ENCODE measurements around the gene TAAR9.

DNA sequence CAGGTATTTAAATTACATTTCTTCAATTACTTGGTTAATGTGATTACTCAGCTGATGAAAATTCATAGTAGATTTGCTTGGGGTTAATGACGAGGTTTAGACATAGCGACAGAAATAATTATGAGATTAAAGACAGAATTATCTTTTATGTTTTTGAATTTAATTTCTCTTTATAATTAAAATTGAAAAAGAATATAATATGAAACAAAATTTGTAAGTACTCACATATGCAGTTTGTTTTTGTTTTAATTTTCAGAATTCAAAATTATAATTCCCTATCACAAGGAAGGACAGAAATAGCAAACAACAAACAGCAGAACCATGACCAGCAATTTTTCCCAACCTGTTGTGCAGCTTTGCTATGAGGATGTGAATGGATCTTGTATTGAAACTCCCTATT is 14.3 kb downstream of the TAAR9 start, which contains the start of gene TAAR8:
- TF ChIP-seq, protein P1, sequence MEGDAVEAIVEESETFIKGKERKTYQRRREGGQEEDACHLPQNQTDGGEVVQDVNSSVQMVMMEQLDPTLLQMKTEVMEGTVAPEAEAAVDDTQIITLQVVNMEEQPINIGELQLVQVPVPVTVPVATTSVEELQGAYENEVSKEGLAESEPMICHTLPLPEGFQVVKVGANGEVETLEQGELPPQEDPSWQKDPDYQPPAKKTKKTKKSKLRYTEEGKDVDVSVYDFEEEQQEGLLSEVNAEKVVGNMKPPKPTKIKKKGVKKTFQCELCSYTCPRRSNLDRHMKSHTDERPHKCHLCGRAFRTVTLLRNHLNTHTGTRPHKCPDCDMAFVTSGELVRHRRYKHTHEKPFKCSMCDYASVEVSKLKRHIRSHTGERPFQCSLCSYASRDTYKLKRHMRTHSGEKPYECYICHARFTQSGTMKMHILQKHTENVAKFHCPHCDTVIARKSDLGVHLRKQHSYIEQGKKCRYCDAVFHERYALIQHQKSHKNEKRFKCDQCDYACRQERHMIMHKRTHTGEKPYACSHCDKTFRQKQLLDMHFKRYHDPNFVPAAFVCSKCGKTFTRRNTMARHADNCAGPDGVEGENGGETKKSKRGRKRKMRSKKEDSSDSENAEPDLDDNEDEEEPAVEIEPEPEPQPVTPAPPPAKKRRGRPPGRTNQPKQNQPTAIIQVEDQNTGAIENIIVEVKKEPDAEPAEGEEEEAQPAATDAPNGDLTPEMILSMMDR (IDR thresholded peaks at IDR 0.05) = no peak
- no peak for TF ChIP-seq POLR2A (IDR thresholded peaks at IDR 0.05)
